PFSK-1 (cell line): ENCODE results near the gene DUS1L.
A peak's percentile ranks its signal among the peaks of the same experiment; 100 is the strongest.

Experiments
- POLR2AphosphoS5 ChIP-seq: IDR thresholded peaks from 2 replicates; pipeline ENCODE4 v1.6.1; 2012; ENCODE audit warnings: low read depth, mild to moderate bottlenecking, control low read depth, low read length, moderate library complexity
- TAF1 ChIP-seq: IDR thresholded peaks from 2 replicates; pipeline ENCODE4 v1.6.1; 2012; ENCODE audit warnings: low read length, control low read depth, borderline replicate concordance; ENCODE audit not compliant: insufficient read depth
- TF ChIP-seq, protein P1 (sequence below), 2 experiments: IDR thresholded peaks; 2 replicates each; pipeline versions ENCODE4 v1.6.1 to v1.8.0; 2011 to 2012; ENCODE audit warnings: low read depth in 2 of 2, low read length in 2 of 2, control low read depth in 1 of 2, inconsistent platforms in 1 of 2, mild to moderate bottlenecking in 1 of 2, moderate library complexity in 1 of 2; ENCODE audit not compliant: insufficient read depth in 1 of 2

DNA sequence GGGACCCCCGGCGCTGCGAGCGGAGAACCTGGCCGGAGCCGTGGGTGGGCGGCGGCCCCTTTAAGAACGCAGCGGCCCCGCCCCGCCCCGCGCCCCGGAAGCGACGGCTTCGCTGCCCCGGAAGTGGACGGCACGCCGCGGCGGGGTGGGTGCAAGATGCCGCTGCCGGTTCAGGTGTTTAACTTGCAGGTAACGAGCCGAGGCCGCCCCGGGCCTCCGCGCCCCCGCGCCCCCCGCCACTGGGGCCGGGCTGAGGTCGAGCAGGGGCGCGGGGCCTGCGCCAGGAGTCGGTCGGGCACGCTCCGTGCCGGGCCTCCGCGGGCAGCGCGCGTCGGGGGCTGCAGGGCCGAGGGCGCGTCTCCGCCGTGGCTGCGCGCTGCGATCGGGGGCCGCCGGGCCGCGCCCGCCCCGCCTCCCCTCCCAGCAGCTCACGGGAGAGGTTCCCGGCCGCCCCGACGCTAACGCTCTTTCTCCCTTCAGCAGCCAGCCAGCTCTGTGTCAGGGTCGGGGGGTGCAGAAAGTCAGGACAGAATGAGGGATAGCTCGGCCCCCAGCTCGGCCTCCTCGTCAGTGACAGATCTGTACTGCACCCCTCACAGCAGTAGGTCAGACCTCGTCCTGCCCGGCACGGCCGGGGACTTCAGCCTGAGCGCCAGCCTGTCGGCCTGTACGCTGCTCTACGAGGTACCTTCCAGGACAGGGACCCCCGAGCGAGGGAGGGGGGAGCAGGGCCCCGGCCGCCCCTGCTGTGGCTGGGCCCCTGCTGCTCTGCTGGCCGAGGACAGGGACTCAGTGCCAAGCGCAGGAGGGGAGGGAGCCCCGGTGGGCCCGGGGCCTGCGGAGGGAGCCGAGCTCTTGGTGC is 13.6 kb downstream of the DUS1L start, which contains the start of the genes GPS1 and RFNG:
- 0 out of 2 replicates have a peak, but pooled peaks have one; percentile 30 for TF ChIP-seq TAF1
- TF ChIP-seq, protein P1, sequence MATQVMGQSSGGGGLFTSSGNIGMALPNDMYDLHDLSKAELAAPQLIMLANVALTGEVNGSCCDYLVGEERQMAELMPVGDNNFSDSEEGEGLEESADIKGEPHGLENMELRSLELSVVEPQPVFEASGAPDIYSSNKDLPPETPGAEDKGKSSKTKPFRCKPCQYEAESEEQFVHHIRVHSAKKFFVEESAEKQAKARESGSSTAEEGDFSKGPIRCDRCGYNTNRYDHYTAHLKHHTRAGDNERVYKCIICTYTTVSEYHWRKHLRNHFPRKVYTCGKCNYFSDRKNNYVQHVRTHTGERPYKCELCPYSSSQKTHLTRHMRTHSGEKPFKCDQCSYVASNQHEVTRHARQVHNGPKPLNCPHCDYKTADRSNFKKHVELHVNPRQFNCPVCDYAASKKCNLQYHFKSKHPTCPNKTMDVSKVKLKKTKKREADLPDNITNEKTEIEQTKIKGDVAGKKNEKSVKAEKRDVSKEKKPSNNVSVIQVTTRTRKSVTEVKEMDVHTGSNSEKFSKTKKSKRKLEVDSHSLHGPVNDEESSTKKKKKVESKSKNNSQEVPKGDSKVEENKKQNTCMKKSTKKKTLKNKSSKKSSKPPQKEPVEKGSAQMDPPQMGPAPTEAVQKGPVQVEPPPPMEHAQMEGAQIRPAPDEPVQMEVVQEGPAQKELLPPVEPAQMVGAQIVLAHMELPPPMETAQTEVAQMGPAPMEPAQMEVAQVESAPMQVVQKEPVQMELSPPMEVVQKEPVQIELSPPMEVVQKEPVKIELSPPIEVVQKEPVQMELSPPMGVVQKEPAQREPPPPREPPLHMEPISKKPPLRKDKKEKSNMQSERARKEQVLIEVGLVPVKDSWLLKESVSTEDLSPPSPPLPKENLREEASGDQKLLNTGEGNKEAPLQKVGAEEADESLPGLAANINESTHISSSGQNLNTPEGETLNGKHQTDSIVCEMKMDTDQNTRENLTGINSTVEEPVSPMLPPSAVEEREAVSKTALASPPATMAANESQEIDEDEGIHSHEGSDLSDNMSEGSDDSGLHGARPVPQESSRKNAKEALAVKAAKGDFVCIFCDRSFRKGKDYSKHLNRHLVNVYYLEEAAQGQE (IDR thresholded peaks at IDR 0.05; ENCODE audit: insufficient read depth in 1 of 2, low read depth in 2 of 2, low read length in 2 of 2): peak in 1 of 2 experiments; percentile 21; a peak in 1 of 4 replicates
- TF ChIP-seq POLR2AphosphoS5: no peak; the same call in 1 of the 2 replicates
